HEK293 (cell line): ENCODE data around the gene OVCH1.
"Not testable (repeated sequence)": the region's sequence is repeated elsewhere in the genome, so short reads cannot be mapped to it uniquely, and the experiment has no call there.

ENCODE experiments used
- ZBTB1 ChIP-seq: fragments of 450-650 bp; formaldehyde crosslinking; IDR thresholded peaks from 2 replicates; pipeline ENCODE4 v1.5.1; 2016; ENCODE audit warnings: missing biosample characterization, missing genetic modification characterization
- ZNF10 ChIP-seq: fragments of 450-650 bp; formaldehyde crosslinking; IDR thresholded peaks from 2 replicates; pipeline ENCODE4 v1.5.1; 2017; ENCODE audit warnings: missing biosample characterization, missing genetic modification characterization
- ZNF24 ChIP-seq: fragments of 450-650 bp; formaldehyde crosslinking; IDR thresholded peaks from 2 replicates; pipeline ENCODE4 v1.5.1; 2016; ENCODE audit warnings: missing biosample characterization, missing genetic modification characterization
- ZNF37A ChIP-seq: fragments of 450-650 bp; IDR thresholded peaks from 2 replicates; pipeline ENCODE4 v1.5.1; 2018; ENCODE audit warnings: missing biosample characterization, missing genetic modification characterization
- ZNF423 ChIP-seq: fragments of 450-650 bp; formaldehyde crosslinking; IDR thresholded peaks from 2 replicates; pipeline ENCODE4 v1.5.1; 2016; ENCODE audit warnings: missing biosample characterization, missing genetic modification characterization
- ZNF623 ChIP-seq: fragments of 450-650 bp; formaldehyde crosslinking; IDR thresholded peaks from 2 replicates; pipeline ENCODE4 v1.5.1; 2016; ENCODE audit warnings: missing biosample characterization, missing genetic modification characterization
- ZSCAN5A ChIP-seq: fragments of 450-650 bp; formaldehyde crosslinking; IDR thresholded peaks from 2 replicates; pipeline ENCODE4 v1.5.1; 2016; ENCODE audit warnings: missing biosample characterization, missing genetic modification characterization
- TF ChIP-seq, protein P1 (sequence below): fragments of 450-650 bp; formaldehyde crosslinking; IDR thresholded peaks from 2 replicates; pipeline ENCODE4 v1.5.1; 2016; ENCODE audit warnings: missing biosample characterization, missing genetic modification characterization

DNA sequence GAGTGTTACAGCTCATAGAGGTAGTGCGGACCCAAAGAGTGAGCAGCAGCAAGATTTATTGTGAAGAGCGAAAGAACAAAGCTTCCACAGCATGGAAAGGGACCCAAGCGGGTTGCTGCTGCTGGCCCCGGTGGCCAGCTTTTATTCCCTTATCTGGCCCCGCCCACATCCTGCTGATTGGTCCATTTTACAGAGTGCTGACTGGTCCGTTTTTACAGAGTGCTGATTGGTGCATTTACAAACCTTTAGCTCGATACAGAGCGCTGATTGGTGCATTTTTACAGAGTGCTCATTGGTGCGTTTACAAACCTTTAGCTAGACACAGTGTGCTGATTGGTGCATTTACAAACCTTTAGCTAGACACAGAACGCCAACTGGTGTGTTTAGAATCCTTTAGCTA, 60.7 kb downstream of the OVCH1 start:
- TF ChIP-seq, protein P1, sequence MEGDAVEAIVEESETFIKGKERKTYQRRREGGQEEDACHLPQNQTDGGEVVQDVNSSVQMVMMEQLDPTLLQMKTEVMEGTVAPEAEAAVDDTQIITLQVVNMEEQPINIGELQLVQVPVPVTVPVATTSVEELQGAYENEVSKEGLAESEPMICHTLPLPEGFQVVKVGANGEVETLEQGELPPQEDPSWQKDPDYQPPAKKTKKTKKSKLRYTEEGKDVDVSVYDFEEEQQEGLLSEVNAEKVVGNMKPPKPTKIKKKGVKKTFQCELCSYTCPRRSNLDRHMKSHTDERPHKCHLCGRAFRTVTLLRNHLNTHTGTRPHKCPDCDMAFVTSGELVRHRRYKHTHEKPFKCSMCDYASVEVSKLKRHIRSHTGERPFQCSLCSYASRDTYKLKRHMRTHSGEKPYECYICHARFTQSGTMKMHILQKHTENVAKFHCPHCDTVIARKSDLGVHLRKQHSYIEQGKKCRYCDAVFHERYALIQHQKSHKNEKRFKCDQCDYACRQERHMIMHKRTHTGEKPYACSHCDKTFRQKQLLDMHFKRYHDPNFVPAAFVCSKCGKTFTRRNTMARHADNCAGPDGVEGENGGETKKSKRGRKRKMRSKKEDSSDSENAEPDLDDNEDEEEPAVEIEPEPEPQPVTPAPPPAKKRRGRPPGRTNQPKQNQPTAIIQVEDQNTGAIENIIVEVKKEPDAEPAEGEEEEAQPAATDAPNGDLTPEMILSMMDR (tag by site-specific recombination) = not testable (repeated sequence)
- TF ChIP-seq ZNF10 (tag by site-specific recombination); ZNF24 (tag by site-specific recombination); ZSCAN5A (tag by site-specific recombination); ZNF37A (tag by site-specific recombination); ZNF623; ZBTB1 (tag by site-specific recombination); ZNF423 (tag by site-specific recombination): not testable (repeated sequence)
